GM18511 (cell line): ENCODE results near the gene ZBTB4.
"Not testable (repeated sequence)": the region's sequence is repeated elsewhere in the genome, so short reads cannot be mapped to it uniquely, and the experiment has no call there.

ENCODE experiments used
- ATAC-seq: cut with Tn5 transposase; IDR thresholded peaks from one replicate; pipeline ENCODE4 v1.9.1; 2021; ENCODE audit warnings: mild to moderate bottlenecking, moderate library complexity; ENCODE audit not compliant: unreplicated experiment

The ZBTB4 gene

GRCh38 chr17:7496470-7497183, 17.2 kb upstream of the ZBTB4 start:
- ATAC-seq: no peak

- ATAC-seq: no peak
These were observed 16.5 kb upstream of the ZBTB4 start for GRCh38 chr17:7495906-7496434.

- ATAC-seq: no peak
These were observed 14.5 kb upstream of the ZBTB4 start for GRCh38 chr17:7493941-7494340.

GRCh38 chr17:7491583-7491982, 12.2 kb upstream of the ZBTB4 start:
- no peak for ATAC-seq

GRCh38 chr17:7490144-7490543, 10.7 kb upstream of the ZBTB4 start:
- no peak for ATAC-seq

GRCh38 chr17:7486181-7486580, 6.8 kb upstream of the ZBTB4 start:
- ATAC-seq: no peak

- no peak for ATAC-seq
These were observed 5.5 kb upstream of the ZBTB4 start for GRCh38 chr17:7484919-7485377.

- peak; percentile 61 for ATAC-seq
These were observed 4.9 kb upstream of the ZBTB4 start, which contains the start of gene POLR2A for GRCh38 chr17:7484067-7484918. POLR2A (plus strand) TSS chr17:7484366.

GRCh38 chr17:7483255-7484066, 4.0 kb upstream of the ZBTB4 start:
- ATAC-seq: peak; percentile 49

- not testable (repeated sequence) for ATAC-seq
These were observed 3.3 kb upstream of the ZBTB4 start for GRCh38 chr17:7482742-7483088.

GRCh38 chr17:7481842-7482741, 2.7 kb upstream of the ZBTB4 start:
- ATAC-seq: not testable (repeated sequence)

- ATAC-seq: not testable (repeated sequence)
These were observed 1.8 kb upstream of the ZBTB4 start, which contains the start of gene SLC35G6 for GRCh38 chr17:7481275-7481674. SLC35G6 (plus strand) TSS chr17:7481446; CDS start chr17:7481517, 71 bp downstream.

- ATAC-seq: no peak
These were observed 606 bp upstream of the ZBTB4 start for GRCh38 chr17:7480089-7480384.

GRCh38 chr17:7478276-7479212, 887 bp downstream of the ZBTB4 start:
- no peak for ATAC-seq

GRCh38 chr17:7477392-7478275, 1.8 kb downstream of the ZBTB4 start:
- no peak for ATAC-seq

- ATAC-seq: no peak
These were observed 2.5 kb downstream of the ZBTB4 start for GRCh38 chr17:7476951-7477350.

GRCh38 chr17:7476494-7476893, 2.9 kb downstream of the ZBTB4 start:
- no peak for ATAC-seq
